ENCODE measurements around the gene TRIM23. TPM values are rescaled to one million over a fixed set of nuclear protein-coding genes. Genes with fewer than 3 reads are reported as not detected.

TRIM23 gene
- total RNA-seq, 1 donor from 2014 or later = 6.0 TPM

DNA sequence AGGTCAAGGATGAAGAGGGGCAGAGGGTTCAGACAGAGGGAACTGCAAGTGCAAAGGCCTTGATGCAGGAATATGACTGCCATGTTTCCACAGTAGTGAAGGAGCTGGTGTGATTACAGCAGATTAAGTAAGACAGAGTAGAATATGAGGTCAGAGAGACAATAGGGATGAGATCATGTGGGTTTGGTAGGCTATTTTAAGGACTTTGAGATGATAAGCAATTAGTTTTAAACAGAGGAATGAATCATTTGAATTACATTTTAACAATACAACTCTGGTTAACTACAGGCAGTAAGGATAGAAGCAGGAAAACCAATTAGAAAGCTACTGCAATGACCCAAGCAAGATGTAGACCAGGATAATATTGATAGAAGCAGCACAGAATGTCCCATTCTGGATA, 68.8 kb downstream of the TRIM23 start:
- Mint-ChIP-seq H3K4me3 (no peak overlapping the region), H3K27ac (no peak overlapping the region), H3K27me3 (no peaks in the 10 kb centered on the region), H3K4me1 (peaks cover 34% of the 10 kb centered on the region), H3K9me3 (no peaks in the 10 kb centered on the region), H3K36me3 (ENCODE audit: low read depth) (peaks cover 52% of the 10 kb centered on the region)
- intact Hi-C loops (cut with micrococcal nuclease) = no loop called here
- DNase-seq = no peak

DNA sequence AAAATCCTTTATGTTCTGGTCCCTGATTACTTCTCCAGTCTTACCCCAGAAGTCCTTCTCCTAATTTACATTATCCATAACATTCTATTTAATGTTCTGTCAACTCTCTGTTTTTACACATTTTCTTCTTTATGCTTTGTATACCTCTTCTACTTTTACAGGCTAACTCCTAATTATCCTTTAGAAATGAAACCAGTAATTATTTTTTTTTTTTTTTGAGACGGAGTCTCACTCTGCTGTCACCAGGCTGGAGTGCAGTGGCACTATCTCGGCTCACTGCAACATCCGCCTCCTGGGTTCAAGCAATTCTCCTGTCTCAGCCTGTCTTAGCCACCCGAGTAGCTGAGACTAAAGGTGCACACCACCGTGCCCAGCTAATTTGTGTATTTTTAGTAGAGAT, 70.2 kb downstream of the TRIM23 start:
- H3K4me3 Mint-ChIP-seq = no peak overlapping the region
- no peak overlapping the region for H3K27ac Mint-ChIP-seq
- H3K36me3 Mint-ChIP-seq (ENCODE audit: low read depth) = peaks cover 55% of the 10 kb centered on the region
- no peak for DNase-seq
- intact Hi-C loops (cut with micrococcal nuclease) = no loop called here
- H3K27me3 Mint-ChIP-seq = no peaks in the 10 kb centered on the region
- peaks cover 31% of the 10 kb centered on the region for H3K4me1 Mint-ChIP-seq
- H3K9me3 Mint-ChIP-seq = no peaks in the 10 kb centered on the region

DNA sequence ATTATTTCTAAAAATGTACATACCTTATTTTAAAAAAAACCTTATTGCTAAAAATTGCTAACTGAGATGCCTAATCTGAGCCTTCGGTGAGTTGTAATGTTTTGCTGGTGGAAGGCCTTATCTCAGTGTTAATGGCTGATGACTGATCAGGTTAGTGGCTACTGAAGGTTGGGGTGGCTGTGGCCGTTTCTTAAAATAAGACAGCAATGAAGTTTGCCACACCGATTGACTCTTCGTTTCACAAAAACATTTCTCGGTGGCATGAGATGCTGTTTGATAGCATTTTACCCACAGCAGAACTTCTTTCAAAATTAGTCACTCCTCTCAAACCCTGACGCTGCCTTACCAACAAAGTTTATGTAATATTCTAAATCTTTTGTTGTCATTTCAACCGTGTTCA, 75.9 kb downstream of the TRIM23 start:
- Mint-ChIP-seq H3K36me3 (ENCODE audit: low read depth) (peaks cover 61% of the 10 kb centered on the region), H3K27ac (no peak overlapping the region), H3K4me1 (peaks cover 10% of the 10 kb centered on the region), H3K4me3 (no peak overlapping the region), H3K9me3 (no peaks in the 10 kb centered on the region), H3K27me3 (no peaks in the 10 kb centered on the region)
- no peak for DNase-seq
- intact Hi-C loops (cut with micrococcal nuclease) = no loop called here

DNA sequence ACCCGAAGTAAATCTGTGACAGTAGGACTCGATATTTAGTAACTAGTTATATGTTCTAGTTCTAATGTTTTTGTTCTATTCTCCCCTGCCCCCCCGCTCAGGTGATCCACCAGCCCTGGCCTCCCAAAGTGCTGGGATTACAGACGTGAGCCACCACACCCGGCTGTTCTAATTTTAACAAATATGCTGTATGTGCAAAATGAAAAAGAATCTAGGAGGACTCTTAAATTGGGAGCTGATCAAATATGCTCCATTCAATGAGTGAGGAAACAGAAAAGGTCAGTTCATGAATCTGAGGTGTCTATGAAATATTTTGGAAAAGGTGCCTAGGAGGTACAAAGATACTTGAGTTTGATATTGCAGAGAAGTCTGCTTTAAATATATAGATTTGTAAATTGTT, 78.0 kb downstream of the TRIM23 start:
- no peak for DNase-seq
- no peak overlapping the region for H3K27ac Mint-ChIP-seq
- H3K36me3 Mint-ChIP-seq (ENCODE audit: low read depth) = peaks cover 73% of the 10 kb centered on the region
- no peaks in the 10 kb centered on the region for H3K9me3 Mint-ChIP-seq
- peaks cover 6% of the 10 kb centered on the region for H3K4me1 Mint-ChIP-seq
- H3K27me3 Mint-ChIP-seq = no peaks in the 10 kb centered on the region
- no peak overlapping the region for H3K4me3 Mint-ChIP-seq
- intact Hi-C loops (cut with micrococcal nuclease) = no loop called here

DNA sequence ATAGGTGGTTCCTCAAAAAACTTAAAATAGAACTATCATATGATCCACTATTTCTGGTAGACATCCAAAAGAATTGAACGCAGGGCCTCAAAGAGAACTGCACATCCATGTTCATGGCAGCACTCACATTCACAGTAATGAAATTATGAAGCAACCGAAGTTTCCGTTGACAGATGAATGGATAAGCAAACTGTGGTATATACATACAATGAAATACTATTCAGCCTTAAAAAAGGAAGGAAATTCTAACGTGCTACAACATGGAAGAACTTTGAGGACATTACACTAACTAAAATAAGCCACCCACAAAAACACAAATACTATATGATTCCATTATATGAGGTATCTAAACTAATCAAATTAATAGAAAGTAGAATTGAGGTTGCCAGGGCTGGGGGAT, 79.7 kb downstream of the TRIM23 start:
- H3K27ac Mint-ChIP-seq = no peak overlapping the region
- peaks cover 4% of the 10 kb centered on the region for H3K4me1 Mint-ChIP-seq
- no peaks in the 10 kb centered on the region for H3K9me3 Mint-ChIP-seq
- intact Hi-C loops (cut with micrococcal nuclease) = no loop called here
- DNase-seq = no peak
- H3K4me3 Mint-ChIP-seq = no peak overlapping the region
- H3K27me3 Mint-ChIP-seq = no peaks in the 10 kb centered on the region
- H3K36me3 Mint-ChIP-seq (ENCODE audit: low read depth) = peaks cover 70% of the 10 kb centered on the region

DNA sequence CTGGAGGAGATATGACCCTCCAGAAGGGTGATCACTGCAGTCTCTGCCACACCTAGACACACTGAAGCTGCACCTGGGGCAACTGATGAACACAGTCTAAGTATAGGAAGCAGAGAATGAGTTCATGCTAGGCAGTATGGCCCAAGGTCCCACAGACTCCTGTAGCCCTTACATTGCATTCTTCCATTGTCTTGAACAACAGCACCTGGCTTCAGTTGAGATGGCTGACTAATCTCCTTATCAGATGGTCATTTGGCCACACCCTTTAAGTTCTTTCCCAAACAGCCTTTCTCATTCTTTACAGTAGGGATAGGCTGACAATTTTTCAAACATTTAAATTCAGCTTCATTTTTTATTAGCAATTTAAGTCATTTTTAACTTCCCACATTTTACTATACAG, 84.3 kb downstream of the TRIM23 start:
- Mint-ChIP-seq H3K4me1 (peaks cover 3% of the 10 kb centered on the region), H3K4me3 (no peak overlapping the region), H3K36me3 (ENCODE audit: low read depth) (peaks cover 57% of the 10 kb centered on the region), H3K27me3 (no peaks in the 10 kb centered on the region), H3K9me3 (no peaks in the 10 kb centered on the region), H3K27ac (no peak overlapping the region)
- no peak for DNase-seq
- intact Hi-C loops (cut with micrococcal nuclease) = no loop called here

Other genes with a start within 250 kb of the TRIM23 start
- gene ADAMTS6, start 142.4 kb downstream of the TRIM23 start, total RNA-seq = 0.73 and 0.89 TPM in 2 replicates
- gene CENPK, start 61.2 kb downstream of the TRIM23 start, total RNA-seq = 87.8 and 88.8 TPM in 2 replicates
- gene PPWD1, start 61.0 kb downstream of the TRIM23 start, total RNA-seq = 53.9 and 55.6 TPM in 2 replicates
- 4.7 and 5.1 TPM in 2 replicates for gene SHLD3, start 694 bp upstream of the TRIM23 start, total RNA-seq
- gene TRAPPC13, start 694 bp upstream of the TRIM23 start, total RNA-seq = 22.4 and 27.2 TPM in 2 replicates
- gene SGTB, start 97.8 kb upstream of the TRIM23 start, total RNA-seq = 10.0 and 10.3 TPM in 2 replicates
- gene NLN, start 97.9 kb upstream of the TRIM23 start, total RNA-seq = 28.0 and 30.7 TPM in 2 replicates